Naive thymus-derived CD4-positive, alpha-beta T cell (primary cell): ENCODE measurements around the gene KCNIP3. TPM values are rescaled to one million over a fixed set of nuclear protein-coding genes. Genes with fewer than 3 reads are reported as not detected.

Experiments
- ATAC-seq: fragments of 150-1000 bp; cut with Tn5 transposase; 2 replicates; pipeline ENCODE4 v1.10.0; 2021; ENCODE audit warnings: mild to moderate bottlenecking, moderate library complexity
- CTCF ChIA-PET: fragments of 350-600 bp; sonication (Branson Sonifier 250); formaldehyde crosslinking; loops from one replicate; lab custom pipeline; 2021; ENCODE audit warnings: antibody characterized with exemption; lab: Charles Lee
- POLR2A ChIA-PET: fragments of 350-600 bp; sonication (Branson Sonifier 250); formaldehyde crosslinking; loops from one replicate; lab custom pipeline; 2021; ENCODE audit warnings: antibody characterized with exemption, inconsistent platforms; lab: Charles Lee
- DNase-seq, 9 donors: peaks; one replicate each; pipeline versions ENCODE4 v3.0.0 to v3.0.0-alpha.2; 2020 to 2022; ENCODE audit warnings: mixed read lengths in 1 of 9
- H3K27ac ChIP-seq: one replicate; pipeline ENCODE4 v1.7.0; 2013; ENCODE audit warnings: mild to moderate bottlenecking, low read depth, low read length, moderate library complexity
- H3K27me3 ChIP-seq, 2 donors: one replicate each; pipeline ENCODE4 v1.7.0; 2013; ENCODE audit warnings: low read length in 2 of 2, mild to moderate bottlenecking in 2 of 2, moderate library complexity in 2 of 2; ENCODE audit not compliant: control insufficient read depth in 2 of 2, insufficient read depth in 2 of 2
- H3K36me3 ChIP-seq, 3 experiments: 1 replicate in 2 of 3; 2 replicates in 1 of 3; pipeline ENCODE4 v1.7.0; 2013; ENCODE audit warnings: low read length in 3 of 3, mild to moderate bottlenecking in 3 of 3, moderate library complexity in 1 of 3; ENCODE audit not compliant: insufficient read depth in 3 of 3, control insufficient read depth in 2 of 3
- H3K4me1 ChIP-seq, 2 donors: one replicate each; pipeline ENCODE4 v1.7.0; 2013; ENCODE audit warnings: low read length in 2 of 2, mild to moderate bottlenecking in 2 of 2, moderate library complexity in 1 of 2; ENCODE audit not compliant: control insufficient read depth in 2 of 2, insufficient read depth in 2 of 2
- H3K4me3 ChIP-seq: 2 replicates; pipeline ENCODE4 v1.7.0; 2013; ENCODE audit warnings: mild to moderate bottlenecking, low read length
- H3K9me3 ChIP-seq, 3 experiments: 1 replicate in 2 of 3; 2 replicates in 1 of 3; pipeline ENCODE4 v1.7.0; 2013; ENCODE audit warnings: low read length in 3 of 3; ENCODE audit not compliant: control insufficient read depth in 2 of 3
- H3K27ac Mint-ChIP-seq, 9 donors: one replicate each; pipeline ENCODE4 v1.8.0; 2020 to 2022; ENCODE audit warnings: mixed read lengths in 9 of 9, mild to moderate bottlenecking in 8 of 9, moderate library complexity in 5 of 9, inconsistent platforms in 2 of 9
- H3K27me3 Mint-ChIP-seq, 5 donors: one replicate each; pipeline ENCODE4 v1.8.0; 2021 to 2022; ENCODE audit warnings: mixed read lengths in 5 of 5, mild to moderate bottlenecking in 1 of 5
- H3K36me3 Mint-ChIP-seq, 5 donors: one replicate each; pipeline ENCODE4 v1.8.0; 2020 to 2022; ENCODE audit warnings: mixed read lengths in 5 of 5, mild to moderate bottlenecking in 3 of 5, inconsistent platforms in 1 of 5
- H3K4me1 Mint-ChIP-seq, 7 donors: one replicate each; pipeline ENCODE4 v1.8.0; 2020 to 2022; ENCODE audit warnings: mixed read lengths in 7 of 7, mild to moderate bottlenecking in 3 of 7, inconsistent platforms in 1 of 7
- H3K4me3 Mint-ChIP-seq, 10 donors: one replicate each; pipeline ENCODE4 v1.8.0; 2020 to 2022; ENCODE audit warnings: mild to moderate bottlenecking in 10 of 10, mixed read lengths in 10 of 10, moderate library complexity in 6 of 10, inconsistent platforms in 2 of 10
- H3K9me3 Mint-ChIP-seq, 11 donors: one replicate each; pipeline ENCODE4 v1.8.0; 2020 to 2022; ENCODE audit warnings: mixed read lengths in 11 of 11, mild to moderate bottlenecking in 4 of 11, inconsistent platforms in 1 of 11, moderate library complexity in 1 of 11
- intact Hi-C, 2 donors: fragments of 100-400 bp; cut with micrococcal nuclease; formaldehyde crosslinking; loops; one replicate each; pipeline ENCODE4 v1.15.1; 2023
- polyA plus RNA-seq, 2 donors: library from polyadenylated mRNA; unstranded; fragments of 300-500 nt; fragmentation: Illumina TruSeq; gene quantifications; one replicate each; pipeline ENCODE4 v1.2.3, GENCODE V29; 2021
- total RNA-seq, 6 experiments: library from RNA in 5 of 6; stranded (reverse) in 5 of 6; gene quantifications; 1 replicate in 5 of 6; 2 replicates in 1 of 6; pipeline ENCODE4 v1.2.3 and lab custom pipeline; 2021 to 2026

The KCNIP3 gene
- total and polyA plus RNA-seq, 7 experiments from 2014 or later, result 1.0 TPM; not detected in 6

GRCh38 chr2:95312543-95313201 is 15.5 kb downstream of the KCNIP3 start:
- CTCF ChIA-PET, result no interaction called here
- DNase-seq, result no peak
- Mint-ChIP-seq H3K36me3 (no peaks in the 10 kb centered on the region), H3K4me1 (peaks cover 0 to 5% (median 0%) of the 10 kb centered on the region in 7 donors), H3K9me3 (no peaks in the 10 kb centered on the region), H3K4me3 (no peak overlapping the region), H3K27me3 (no peaks in the 10 kb centered on the region), H3K27ac (no peak overlapping the region)
- no peak for ATAC-seq
- Histone ChIP-seq H3K27me3 (no peaks in the 10 kb centered on the region), H3K4me3 (no peak overlapping the region), H3K36me3 (no peaks in the 10 kb centered on the region), H3K27ac (no peak overlapping the region), H3K9me3 (no peaks in the 10 kb centered on the region), H3K4me1 (no peaks in the 10 kb centered on the region)
- POLR2A ChIA-PET, result no interaction called here
- intact Hi-C loops, result loop anchor here in 1 of 2 donors (10.0 kb wide), 1 partner anchor 118 kb away; no protein-coding TSS in a partner anchor

DNA sequence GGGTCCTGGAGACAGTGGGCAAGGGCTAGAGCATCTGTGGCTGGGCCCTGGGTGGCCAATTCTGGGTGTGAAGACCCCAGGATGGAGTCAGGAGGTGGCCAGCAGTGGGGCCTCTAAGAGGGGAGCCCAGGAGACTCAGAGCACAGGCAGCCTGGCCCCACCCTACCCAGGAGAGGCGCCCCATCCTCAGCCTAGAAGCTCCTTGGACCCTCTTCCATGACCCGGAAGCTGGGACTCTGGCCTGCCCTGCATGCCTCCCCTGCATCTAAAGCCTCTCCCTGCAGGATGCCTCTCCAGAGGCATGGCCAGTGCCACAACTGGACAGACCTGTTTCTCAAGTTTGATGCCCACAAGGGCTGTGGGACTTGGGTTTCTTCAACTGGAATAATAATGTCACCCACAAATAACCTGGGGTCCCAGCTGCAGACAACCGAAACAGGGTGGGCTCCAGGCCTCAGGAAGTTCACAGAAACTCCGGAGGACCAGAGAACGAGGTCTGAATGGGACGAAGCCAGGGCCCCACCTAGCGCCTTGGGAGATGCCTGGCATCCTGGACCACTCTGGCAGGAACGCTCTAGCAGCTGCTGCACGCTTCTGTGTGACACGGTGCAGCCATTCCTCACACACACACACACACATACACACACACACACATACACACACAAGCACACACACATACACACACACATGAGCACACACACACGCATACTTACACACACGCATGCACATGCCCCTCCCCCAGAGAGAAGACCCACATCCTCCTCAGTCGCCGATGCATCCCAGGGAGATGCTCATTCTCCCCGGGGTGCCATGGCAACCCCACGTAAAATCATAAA is 16.4 kb downstream of the KCNIP3 start:
- intact Hi-C loops, result loop anchor here in 1 of 2 donors (2.0 to 10.0 kb wide), 2 partner anchors 119 to 291 kb away; no protein-coding TSS in a partner anchor
- ATAC-seq (no peak), DNase-seq (no peak)
- H3K36me3 Mint-ChIP-seq, result no peaks in the 10 kb centered on the region
- Histone ChIP-seq H3K27ac (no peak overlapping the region), H3K36me3 (no peaks in the 10 kb centered on the region), H3K9me3 (no peaks in the 10 kb centered on the region), H3K27me3 (no peaks in the 10 kb centered on the region), H3K4me1 (no peaks in the 10 kb centered on the region), H3K4me3 (no peak overlapping the region)
- H3K27ac Mint-ChIP-seq, result peak overlapping the region in 1 of 9 donors; percentile 0
- ChIA-PET CTCF (no interaction called here), POLR2A (no interaction called here)
- H3K4me3 Mint-ChIP-seq, result no peak overlapping the region
- H3K4me1 Mint-ChIP-seq, result peaks cover 0 to 5% (median 0%) of the 10 kb centered on the region in 7 donors
- peaks cover 0 to 2% (median 0%) of the 10 kb centered on the region in 5 donors for H3K27me3 Mint-ChIP-seq
- no peaks in the 10 kb centered on the region for H3K9me3 Mint-ChIP-seq

- Histone ChIP-seq H3K27ac (no peak overlapping the region), H3K4me3 (no peak overlapping the region), H3K36me3 (no peaks in the 10 kb centered on the region), H3K4me1 (no peaks in the 10 kb centered on the region), H3K9me3 (no peaks in the 10 kb centered on the region), H3K27me3 (no peaks in the 10 kb centered on the region)
- Mint-ChIP-seq H3K27ac (no peak overlapping the region), H3K4me1 (peaks cover 0 to 5% (median 0%) of the 10 kb centered on the region in 7 donors), H3K9me3 (no peaks in the 10 kb centered on the region), H3K36me3 (no peaks in the 10 kb centered on the region), H3K27me3 (peaks cover 0 to 7% (median 0%) of the 10 kb centered on the region in 5 donors), H3K4me3 (no peak overlapping the region)
- intact Hi-C loops, result loop anchor here in 1 of 2 donors (2.0 to 10.0 kb wide), 2 partner anchors 120 to 292 kb away; no protein-coding TSS in a partner anchor
- ChIA-PET CTCF (no interaction called here), POLR2A (no interaction called here)
- no peak for ATAC-seq
- no peak for DNase-seq
Measured at GRCh38 chr2:95314598-95314963, 17.4 kb downstream of the KCNIP3 start.

- Mint-ChIP-seq H3K9me3 (no peaks in the 10 kb centered on the region), H3K4me3 (no peak overlapping the region), H3K36me3 (no peaks in the 10 kb centered on the region), H3K27ac (peak overlapping the region in 1 of 9 donors; percentile 24), H3K27me3 (peaks cover 0 to 7% (median 0%) of the 10 kb centered on the region in 5 donors), H3K4me1 (peaks cover 0 to 5% (median 0%) of the 10 kb centered on the region in 7 donors)
- intact Hi-C loops, result loop anchor here in 1 of 2 donors (2.0 to 10.0 kb wide), 2 partner anchors 120 to 292 kb away; no protein-coding TSS in a partner anchor
- Histone ChIP-seq H3K4me3 (no peak overlapping the region), H3K27ac (no peak overlapping the region), H3K36me3 (no peaks in the 10 kb centered on the region), H3K27me3 (no peaks in the 10 kb centered on the region), H3K9me3 (no peaks in the 10 kb centered on the region), H3K4me1 (no peaks in the 10 kb centered on the region)
- POLR2A ChIA-PET, result no interaction called here
- ATAC-seq, result no peak
- CTCF ChIA-PET, result no interaction called here
- no peak for DNase-seq
Measured at GRCh38 chr2:95314964-95315611, 17.9 kb downstream of the KCNIP3 start.

DNA sequence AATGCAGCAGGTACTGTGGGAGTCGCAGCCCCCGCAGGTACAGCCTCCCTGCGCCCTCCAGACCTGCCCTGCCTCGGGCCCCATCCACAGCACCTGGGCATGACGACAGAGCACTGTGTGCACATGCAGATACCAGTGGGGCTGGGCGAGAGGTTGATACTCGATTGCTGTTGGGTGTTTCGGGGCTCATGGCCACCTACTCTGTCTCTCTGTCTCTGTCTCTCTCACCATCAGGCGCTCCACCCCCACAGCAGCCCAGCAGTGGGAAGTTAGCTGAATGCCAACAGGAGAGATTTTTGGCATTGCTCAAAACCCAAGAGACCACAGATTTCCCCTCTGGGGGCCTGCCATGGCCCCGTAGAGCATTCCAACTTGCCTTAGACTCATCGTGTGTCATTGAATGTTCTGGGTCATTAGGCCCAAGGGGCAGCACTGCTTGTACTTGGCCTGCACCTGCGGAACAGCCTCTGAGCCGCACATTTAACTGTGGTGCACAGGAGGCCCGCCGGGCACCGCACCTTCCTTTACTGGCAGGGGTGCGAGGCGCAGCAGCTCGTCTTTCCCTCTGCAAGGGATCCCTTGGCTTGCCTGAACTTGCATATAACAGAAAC is 18.8 kb downstream of the KCNIP3 start:
- intact Hi-C loops, result loop anchor here in 1 of 2 donors (2.0 to 10.0 kb wide), 2 partner anchors 121 to 293 kb away; no protein-coding TSS in a partner anchor
- Histone ChIP-seq H3K27me3 (no peaks in the 10 kb centered on the region), H3K9me3 (no peaks in the 10 kb centered on the region), H3K4me1 (no peaks in the 10 kb centered on the region), H3K4me3 (no peak overlapping the region), H3K27ac (no peak overlapping the region), H3K36me3 (no peaks in the 10 kb centered on the region)
- ChIA-PET CTCF (no interaction called here), POLR2A (no interaction called here)
- peaks cover 0 to 5% (median 0%) of the 10 kb centered on the region in 7 donors for H3K4me1 Mint-ChIP-seq
- ATAC-seq, result no peak
- no peaks in the 10 kb centered on the region for H3K9me3 Mint-ChIP-seq
- H3K36me3 Mint-ChIP-seq, result no peaks in the 10 kb centered on the region
- H3K4me3 Mint-ChIP-seq, result no peak overlapping the region
- H3K27ac Mint-ChIP-seq, result no peak overlapping the region
- peaks cover 0 to 7% (median 0%) of the 10 kb centered on the region in 5 donors for H3K27me3 Mint-ChIP-seq
- DNase-seq, result no peak

- H3K4me3 Mint-ChIP-seq, result no peak overlapping the region
- Histone ChIP-seq H3K4me1 (no peaks in the 10 kb centered on the region), H3K4me3 (no peak overlapping the region), H3K27ac (no peak overlapping the region), H3K9me3 (no peaks in the 10 kb centered on the region), H3K36me3 (no peaks in the 10 kb centered on the region), H3K27me3 (no peaks in the 10 kb centered on the region)
- ChIA-PET POLR2A (no interaction called here), CTCF (no interaction called here)
- H3K27ac Mint-ChIP-seq, result no peak overlapping the region
- DNase-seq (no peak), ATAC-seq (no peak)
- H3K27me3 Mint-ChIP-seq, result peaks cover 0 to 7% (median 0%) of the 10 kb centered on the region in 5 donors
- intact Hi-C loops, result loop anchor here in 1 of 2 donors (10.0 kb wide), 1 partner anchor 122 kb away; no protein-coding TSS in a partner anchor
- H3K4me1 Mint-ChIP-seq, result peaks cover 0 to 5% (median 0%) of the 10 kb centered on the region in 7 donors
- H3K9me3 Mint-ChIP-seq, result no peaks in the 10 kb centered on the region
- no peaks in the 10 kb centered on the region for H3K36me3 Mint-ChIP-seq
Measured at GRCh38 chr2:95316466-95317122, 19.4 kb downstream of the KCNIP3 start.
